ENCODE measurements around the gene CEP78. TPM values are rescaled to one million over a fixed set of nuclear protein-coding genes. Genes with fewer than 3 reads are reported as not detected.
A peak's percentile ranks its signal among the peaks of the same experiment; 100 is the strongest.
"Not testable (repeated sequence)": the region's sequence is repeated elsewhere in the genome, so short reads cannot be mapped to it uniquely, and the experiment has no call there.

CEP78 gene
- 42.1 TPM for total RNA-seq (ENCODE audit: insufficient read depth, low replicate concordance)

DNA sequence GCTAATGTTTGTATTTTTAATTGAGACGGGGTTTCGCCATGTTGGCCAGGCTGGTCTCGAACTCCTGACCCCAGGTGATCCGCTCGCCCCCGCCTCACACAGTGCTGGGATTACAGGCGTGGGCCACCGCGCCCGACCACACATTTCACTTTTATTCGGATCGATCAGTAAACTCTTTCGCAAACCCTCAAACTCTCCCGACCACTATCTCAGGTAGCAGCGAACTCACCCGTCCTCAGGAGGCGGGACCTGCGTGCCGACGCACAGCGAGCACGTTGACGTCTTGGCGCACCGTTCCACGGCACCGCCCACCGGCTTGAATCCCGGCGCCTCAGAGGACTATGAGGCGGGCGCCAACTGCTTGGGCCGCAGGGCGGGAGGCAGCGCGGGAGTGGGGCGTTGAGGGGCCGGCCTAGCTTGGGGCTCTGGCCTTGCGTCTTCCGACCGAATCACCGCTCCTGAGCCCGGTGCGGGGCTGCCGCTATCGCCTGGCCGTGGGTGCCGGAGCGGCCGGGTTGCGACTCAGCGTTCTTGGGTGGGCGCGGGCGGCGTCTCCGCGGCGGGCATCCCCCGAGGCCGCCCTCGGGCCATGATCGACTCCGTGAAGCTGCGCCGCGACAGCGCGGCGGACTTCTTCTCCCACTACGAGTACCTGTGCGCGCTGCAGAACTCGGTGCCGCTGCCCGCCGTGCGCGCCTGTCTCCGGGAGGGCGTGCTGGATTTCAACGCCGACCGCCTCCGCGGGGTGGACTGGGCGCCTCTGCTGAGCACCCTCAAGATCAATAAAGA lies at the start of gene CEP78:
Gene CEP78 (plus strand): TSS at position 314 of the 789 bp plus-strand sequence. CDS start 276 bp downstream, at position 590.
- DNase-seq (ENCODE audit: low spot score), result peak; percentile 97

- DNase-seq (ENCODE audit: low spot score), result peak; percentile 58
These were observed 48.0 kb upstream of the CEP78 start for GRCh38 chr9:78187763-78188484.

- no peak for DNase-seq (ENCODE audit: low spot score)
These were observed 47.3 kb upstream of the CEP78 start for GRCh38 chr9:78188594-78188993.

- DNase-seq (ENCODE audit: low spot score), result no peak
These were observed 46.9 kb upstream of the CEP78 start for GRCh38 chr9:78189001-78189400.

GRCh38 chr9:78189461-78189860 lies 46.4 kb upstream of the CEP78 start:
- no peak for DNase-seq (ENCODE audit: low spot score)

DNA sequence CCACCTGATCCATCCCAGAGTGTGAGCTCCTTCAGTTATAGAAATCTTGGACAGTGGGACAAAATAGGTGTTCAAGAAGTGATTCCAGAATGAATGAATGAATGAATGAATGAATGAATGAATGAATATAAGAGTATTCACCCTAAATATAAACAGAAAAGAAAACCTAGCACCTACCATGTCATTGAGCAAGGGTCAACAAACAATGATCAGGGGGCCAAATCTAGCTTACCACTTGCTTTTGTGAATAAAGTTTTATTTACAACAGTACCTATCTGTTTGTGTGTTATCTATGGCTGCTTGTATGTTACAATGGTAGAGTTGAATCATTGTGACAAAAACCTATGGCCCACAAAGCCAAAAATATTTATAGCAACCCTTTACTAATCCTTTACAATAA lies 43.9 kb upstream of the CEP78 start:
- DNase-seq (ENCODE audit: low spot score), result no peak

DNA sequence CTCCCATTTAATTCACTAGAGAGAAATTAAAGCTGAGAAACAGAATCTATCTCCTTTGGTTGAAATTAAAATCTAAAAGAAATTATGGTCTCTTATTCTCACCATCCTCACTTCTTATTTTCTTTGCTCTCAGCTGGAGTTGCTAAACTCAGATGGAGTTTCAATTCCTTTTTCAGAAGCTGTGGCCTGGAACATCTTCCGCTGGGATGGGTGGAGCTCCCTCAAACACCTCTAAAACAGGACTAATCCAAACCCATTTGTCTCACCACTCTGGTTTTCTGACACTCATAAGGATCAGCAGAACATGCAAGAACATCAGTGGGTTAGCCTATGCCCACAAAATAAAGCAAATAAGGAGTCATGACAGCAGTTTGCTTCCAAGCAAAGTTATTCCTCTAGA lies 39.6 kb upstream of the CEP78 start:
- DNase-seq (ENCODE audit: low spot score), result no peak

- DNase-seq (ENCODE audit: low spot score), result not testable (repeated sequence)
These were observed 34.6 kb upstream of the CEP78 start for GRCh38 chr9:78201158-78201777.

- DNase-seq (ENCODE audit: low spot score), result no peak
These were observed 28.6 kb upstream of the CEP78 start for GRCh38 chr9:78207319-78207718.

DNA sequence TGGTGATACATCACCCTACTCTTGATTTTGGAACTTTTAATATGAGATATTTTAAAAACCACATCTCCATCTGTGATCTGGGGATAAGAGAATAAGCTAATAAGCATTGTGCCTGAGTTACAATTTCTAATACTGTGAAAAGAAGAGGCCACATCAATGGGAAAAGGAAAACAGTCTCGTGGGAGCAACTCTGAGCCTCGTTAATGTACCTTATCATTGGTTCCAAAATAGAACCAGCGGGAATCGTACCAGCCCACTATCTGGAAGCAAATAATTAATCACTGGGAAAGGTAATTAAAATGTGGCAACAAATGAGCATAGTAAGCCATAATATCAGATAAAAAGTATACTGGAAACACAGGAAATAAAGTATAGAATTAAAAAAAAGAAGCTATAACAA lies 28.0 kb upstream of the CEP78 start:
- no peak for DNase-seq (ENCODE audit: low spot score)

DNA sequence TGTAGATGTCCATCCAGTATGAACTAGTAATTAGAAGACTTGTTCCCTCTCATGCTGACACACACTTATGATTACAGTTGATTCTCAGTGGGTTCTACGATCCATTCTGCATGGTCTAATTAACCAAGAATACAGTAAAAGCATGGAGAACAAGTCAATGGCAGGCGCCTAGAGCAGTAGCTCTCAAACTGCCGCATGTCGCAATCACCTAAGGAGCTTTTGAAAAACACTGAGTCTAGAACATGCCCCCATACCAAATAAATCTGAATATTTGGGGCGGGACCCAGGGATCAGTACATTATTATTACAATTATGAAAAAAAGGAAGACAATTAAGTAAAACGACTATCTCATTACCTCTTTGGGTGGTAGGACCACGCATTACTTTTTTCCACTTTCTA lies 26.7 kb upstream of the CEP78 start:
- no peak for DNase-seq (ENCODE audit: low spot score)

DNA sequence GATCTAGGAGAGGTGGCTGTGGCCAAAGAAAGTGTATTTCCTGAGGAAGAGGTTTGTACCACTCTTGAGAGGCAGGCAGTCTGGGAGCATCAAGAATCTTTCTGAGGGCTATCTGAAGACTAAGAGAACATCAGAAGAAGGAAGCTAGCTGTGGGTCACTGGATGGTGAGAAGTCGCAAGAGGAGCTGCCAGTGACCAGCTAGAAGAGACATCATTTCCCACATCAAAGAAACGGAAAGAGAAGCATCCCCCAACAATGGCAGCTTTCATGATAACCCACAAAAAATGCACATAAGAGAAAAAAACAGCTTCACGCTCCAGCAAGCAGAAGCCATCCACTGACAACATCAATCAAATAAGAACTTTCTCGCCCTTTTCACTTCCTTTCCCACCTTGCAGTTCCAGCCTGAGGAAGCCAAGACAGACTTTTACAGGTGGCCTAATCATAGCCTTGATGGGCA lies 25.0 kb upstream of the CEP78 start:
- DNase-seq (ENCODE audit: low spot score), result no peak

- no peak for DNase-seq (ENCODE audit: low spot score)
These were observed 23.0 kb upstream of the CEP78 start for GRCh38 chr9:78212868-78213267.

- peak; percentile 58 for DNase-seq (ENCODE audit: low spot score)
These were observed 22.2 kb upstream of the CEP78 start for GRCh38 chr9:78213712-78214111.

GRCh38 chr9:78214492-78214891 lies 21.4 kb upstream of the CEP78 start:
- no peak for DNase-seq (ENCODE audit: low spot score)

GRCh38 chr9:78215706-78216105 lies 20.2 kb upstream of the CEP78 start:
- DNase-seq (ENCODE audit: low spot score), result peak; percentile 15

- DNase-seq (ENCODE audit: low spot score), result no peak
These were observed 17.0 kb upstream of the CEP78 start for GRCh38 chr9:78218890-78219289.

GRCh38 chr9:78221425-78221824 lies 14.4 kb upstream of the CEP78 start:
- no peak for DNase-seq (ENCODE audit: low spot score)

DNA sequence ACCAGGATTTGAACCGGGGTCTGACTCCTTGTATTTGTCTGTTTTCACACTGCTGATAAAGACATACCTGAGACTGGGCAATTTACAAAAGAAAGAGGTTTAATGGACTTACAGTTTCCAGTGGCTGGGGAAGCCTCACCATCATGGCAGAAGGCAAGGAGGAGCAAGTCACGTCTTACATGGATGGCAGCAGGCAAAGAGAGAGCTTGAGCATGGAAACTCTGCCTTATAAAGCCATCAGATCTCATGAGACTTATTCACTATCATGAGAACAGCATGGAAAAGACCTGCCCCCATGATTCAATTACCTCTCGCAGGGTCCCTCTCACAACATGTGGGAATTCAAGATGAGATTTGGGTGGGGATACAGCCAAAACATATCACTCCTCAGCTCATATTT lies 14.0 kb upstream of the CEP78 start:
- not testable (repeated sequence) for DNase-seq (ENCODE audit: low spot score)

GRCh38 chr9:78230761-78231160 lies 5.1 kb upstream of the CEP78 start:
- DNase-seq (ENCODE audit: low spot score), result no peak

GRCh38 chr9:78232471-78232870 lies 3.4 kb upstream of the CEP78 start:
- not testable (repeated sequence) for DNase-seq (ENCODE audit: low spot score)

- peak; percentile 14 for DNase-seq (ENCODE audit: low spot score)
These were observed 1.1 kb upstream of the CEP78 start for GRCh38 chr9:78234810-78235209.
